GM12891 (cell line): Measurements from ENCODE around the gene DCAF4.

Experiments
- POLR2A ChIP-seq: IDR thresholded peaks from 2 replicates; pipeline ENCODE4 v1.6.1; 2011; ENCODE audit warnings: low read depth, low read length, control low read depth
- POLR2AphosphoS5 ChIP-seq: IDR thresholded peaks from 2 replicates; pipeline ENCODE4 v1.6.1; 2011; ENCODE audit warnings: low read depth, low read length, control low read depth
- POU2F2 ChIP-seq: IDR thresholded peaks from 2 replicates; pipeline ENCODE4 v1.6.1; 2011; ENCODE audit warnings: low read depth, mild to moderate bottlenecking, control low read depth, low read length, moderate library complexity
- TAF1 ChIP-seq: IDR thresholded peaks from 2 replicates; pipeline ENCODE4 v1.6.1; 2011; ENCODE audit warnings: low read depth, low read length, control low read depth

DNA sequence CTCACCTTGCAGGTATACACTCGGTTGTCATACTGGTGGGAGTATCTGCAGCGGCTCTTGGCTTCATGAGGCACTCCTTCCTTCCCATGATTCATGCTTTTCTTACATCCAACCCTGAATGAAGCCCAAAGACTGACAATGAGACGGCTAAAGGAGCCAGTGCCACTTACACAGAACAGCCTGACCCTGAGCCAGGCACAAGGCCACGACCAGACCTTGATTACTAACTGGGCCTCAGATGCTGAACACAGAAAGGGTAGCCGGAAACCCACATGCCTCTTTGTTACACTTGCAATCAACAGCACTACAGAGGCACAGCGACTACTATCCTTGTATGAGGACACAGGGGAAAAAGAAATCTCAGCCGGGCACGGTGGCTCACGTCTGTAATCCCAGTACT, 52.6 kb downstream of the DCAF4 start:
- TF ChIP-seq TAF1 (no peak), POLR2AphosphoS5 (no peak), POLR2A (no peak), POU2F2 (no peak)
